GM12874 (cell line): ENCODE data around the gene CABLES1.
A peak's percentile ranks its signal among the peaks of the same experiment; 100 is the strongest.

ENCODE experiments used
- TF ChIP-seq, protein P1 (sequence below): IDR thresholded peaks from 2 replicates; pipeline ENCODE4 v1.5.1; 2011; ENCODE audit warnings: low read depth, mild to moderate bottlenecking, control low read depth, low read length, moderate library complexity; ENCODE audit not compliant: insufficient read depth

CABLES1 gene

DNA sequence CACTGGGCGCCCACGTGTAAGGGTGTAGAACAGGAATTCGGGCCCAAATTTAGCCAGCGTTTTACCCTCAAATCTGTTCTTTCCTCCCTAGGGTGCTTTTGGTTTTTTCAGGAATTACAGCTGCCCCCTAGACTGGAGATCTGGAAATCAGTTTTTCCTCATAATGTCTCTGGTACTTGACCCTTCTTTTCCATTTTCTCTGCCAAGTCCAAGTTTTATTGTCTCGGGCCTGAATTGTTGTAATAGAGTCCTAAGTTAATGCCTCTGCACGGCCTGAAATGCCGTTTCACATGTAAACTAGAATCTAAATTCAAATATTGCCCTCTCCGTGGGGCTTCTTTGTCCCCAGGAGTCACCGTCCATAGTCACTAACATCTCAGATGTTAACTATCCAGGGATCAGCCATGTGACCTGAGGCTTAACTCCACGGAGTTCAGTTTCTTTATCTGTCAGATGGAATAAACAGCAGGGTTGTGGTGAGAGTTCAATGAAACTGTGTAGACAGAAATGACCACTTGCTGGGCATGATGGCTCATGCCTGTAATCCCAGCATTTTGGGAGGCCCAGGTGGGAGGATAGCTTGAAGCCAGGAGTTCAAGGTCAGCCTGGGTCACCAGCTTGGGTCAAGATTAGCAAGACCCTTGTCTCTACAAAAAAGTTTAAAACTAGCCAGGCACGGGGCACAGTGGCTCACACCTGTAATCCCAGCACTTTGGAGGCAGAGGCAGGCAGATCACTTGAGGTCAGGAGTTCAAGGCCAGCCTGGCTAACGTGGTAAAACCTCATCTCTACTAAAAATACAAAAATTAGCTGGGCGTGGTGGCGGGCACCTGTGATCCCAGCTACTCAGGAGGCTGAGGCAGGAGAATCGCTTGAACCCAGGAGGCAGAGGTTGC lies 12.7 kb upstream of the CABLES1 start:
- TF ChIP-seq, protein P1, sequence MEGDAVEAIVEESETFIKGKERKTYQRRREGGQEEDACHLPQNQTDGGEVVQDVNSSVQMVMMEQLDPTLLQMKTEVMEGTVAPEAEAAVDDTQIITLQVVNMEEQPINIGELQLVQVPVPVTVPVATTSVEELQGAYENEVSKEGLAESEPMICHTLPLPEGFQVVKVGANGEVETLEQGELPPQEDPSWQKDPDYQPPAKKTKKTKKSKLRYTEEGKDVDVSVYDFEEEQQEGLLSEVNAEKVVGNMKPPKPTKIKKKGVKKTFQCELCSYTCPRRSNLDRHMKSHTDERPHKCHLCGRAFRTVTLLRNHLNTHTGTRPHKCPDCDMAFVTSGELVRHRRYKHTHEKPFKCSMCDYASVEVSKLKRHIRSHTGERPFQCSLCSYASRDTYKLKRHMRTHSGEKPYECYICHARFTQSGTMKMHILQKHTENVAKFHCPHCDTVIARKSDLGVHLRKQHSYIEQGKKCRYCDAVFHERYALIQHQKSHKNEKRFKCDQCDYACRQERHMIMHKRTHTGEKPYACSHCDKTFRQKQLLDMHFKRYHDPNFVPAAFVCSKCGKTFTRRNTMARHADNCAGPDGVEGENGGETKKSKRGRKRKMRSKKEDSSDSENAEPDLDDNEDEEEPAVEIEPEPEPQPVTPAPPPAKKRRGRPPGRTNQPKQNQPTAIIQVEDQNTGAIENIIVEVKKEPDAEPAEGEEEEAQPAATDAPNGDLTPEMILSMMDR, result no peak

DNA sequence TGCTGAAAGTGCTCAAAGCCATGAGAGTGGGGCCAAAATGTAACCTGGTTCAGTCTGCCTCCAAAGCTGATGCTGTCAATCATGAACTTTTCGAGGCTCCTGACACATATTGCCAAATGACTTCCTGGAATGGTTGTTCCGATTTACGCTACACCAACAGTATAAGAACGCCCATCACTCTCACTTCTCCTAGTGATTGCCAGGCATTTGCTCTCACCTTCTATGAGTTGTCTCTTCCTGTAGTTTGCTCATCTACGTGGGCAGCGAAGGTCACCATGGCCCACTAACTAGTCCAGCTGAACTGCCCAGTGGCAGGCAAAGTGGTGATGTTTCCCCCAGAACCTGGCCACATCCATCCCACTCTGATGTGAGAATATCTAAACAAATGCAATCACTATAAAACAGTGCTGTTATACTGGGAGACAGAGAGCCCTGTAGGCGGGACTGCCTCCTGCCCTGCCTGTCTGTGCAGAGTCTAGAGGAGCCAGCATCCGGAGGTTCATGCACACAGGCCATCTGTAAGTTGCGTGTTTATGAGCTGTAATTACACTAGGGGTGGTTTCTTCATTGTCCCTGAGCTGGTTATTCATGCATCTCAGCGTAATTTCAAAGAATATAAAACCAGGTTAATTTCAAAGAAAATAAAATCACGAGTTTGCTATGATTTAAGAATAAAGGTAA lies 8.8 kb upstream of the CABLES1 start:
- TF ChIP-seq, protein P1, result no peak

DNA sequence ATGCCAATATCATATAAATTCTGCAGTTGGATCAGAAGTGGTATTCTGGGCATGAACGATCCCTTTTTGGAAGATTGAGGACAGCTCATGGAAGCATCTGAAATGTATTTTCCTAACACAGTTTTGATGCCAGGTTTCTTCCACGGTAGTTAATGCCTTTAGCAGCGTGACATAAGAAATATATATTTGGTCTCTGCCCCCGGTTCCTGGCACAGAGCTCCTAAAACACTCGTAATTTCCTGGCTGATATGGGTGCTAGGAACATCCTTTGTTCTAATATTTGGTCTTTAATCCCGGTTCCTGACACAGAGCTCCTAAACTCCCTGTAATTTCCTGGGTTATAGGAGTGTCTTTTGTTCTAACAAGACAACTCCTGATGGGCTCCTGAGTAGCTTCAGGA lies 8.2 kb upstream of the CABLES1 start:
- TF ChIP-seq, protein P1, result no peak

DNA sequence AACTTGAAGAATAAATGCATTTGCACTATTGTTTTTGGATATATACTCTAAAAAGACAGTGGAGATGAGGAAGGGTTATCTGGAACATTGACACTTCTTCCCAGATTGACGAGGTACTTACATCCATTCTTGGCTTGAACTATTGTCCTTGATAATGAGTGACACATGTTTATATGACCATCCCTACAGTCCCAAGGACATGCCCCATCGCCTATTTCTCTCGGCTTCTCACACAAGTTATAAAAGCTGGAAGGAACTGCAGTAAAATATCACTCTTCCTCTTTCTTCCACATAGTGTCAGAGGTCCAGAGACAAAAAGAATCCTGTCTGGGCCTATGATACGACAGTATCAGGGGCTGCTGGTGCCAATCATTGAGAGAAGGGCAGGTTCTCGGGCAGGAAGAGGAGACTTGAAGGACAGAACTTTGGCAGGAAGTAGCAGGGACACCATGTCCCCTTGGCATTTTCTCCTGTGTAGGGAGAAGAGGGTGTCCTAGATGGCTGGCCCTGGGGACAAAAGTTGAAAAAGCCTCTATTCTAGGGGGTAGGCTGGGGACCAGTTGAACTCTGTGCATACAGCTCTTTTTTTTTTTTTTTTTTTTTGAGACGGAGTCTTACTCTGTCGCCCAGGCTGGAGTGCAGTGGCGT lies 5.8 kb upstream of the CABLES1 start:
- TF ChIP-seq, protein P1, result no peak

DNA sequence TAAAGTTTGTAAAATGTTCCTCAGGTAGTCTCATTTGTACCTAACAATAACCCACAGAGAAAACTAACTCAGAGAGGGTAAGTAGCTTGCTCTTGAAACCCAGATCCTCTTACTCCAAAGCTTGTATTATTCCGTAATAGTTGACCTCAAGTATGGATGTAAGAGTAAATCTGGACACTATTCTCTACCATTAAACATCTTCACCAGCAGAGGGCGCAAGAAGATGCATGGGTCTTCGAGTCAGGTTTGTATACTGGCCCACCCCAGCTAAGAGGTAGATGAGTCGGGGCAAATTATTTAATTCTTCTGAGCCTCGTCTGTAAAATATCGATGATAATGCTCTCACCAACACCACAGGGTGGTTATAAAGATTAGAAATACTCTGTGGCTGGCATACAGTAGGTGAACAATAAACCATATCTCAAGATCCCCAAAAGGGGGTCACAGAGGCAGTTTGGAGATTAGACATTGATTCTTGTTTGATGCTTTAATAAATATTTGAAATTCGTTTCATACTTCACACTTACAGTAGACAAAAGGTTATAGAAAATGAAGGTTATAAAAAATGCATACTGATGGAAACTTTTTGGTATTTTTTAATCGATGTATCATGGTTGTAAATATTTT lies 3.5 kb upstream of the CABLES1 start:
- TF ChIP-seq, protein P1, result peak; percentile 56

DNA sequence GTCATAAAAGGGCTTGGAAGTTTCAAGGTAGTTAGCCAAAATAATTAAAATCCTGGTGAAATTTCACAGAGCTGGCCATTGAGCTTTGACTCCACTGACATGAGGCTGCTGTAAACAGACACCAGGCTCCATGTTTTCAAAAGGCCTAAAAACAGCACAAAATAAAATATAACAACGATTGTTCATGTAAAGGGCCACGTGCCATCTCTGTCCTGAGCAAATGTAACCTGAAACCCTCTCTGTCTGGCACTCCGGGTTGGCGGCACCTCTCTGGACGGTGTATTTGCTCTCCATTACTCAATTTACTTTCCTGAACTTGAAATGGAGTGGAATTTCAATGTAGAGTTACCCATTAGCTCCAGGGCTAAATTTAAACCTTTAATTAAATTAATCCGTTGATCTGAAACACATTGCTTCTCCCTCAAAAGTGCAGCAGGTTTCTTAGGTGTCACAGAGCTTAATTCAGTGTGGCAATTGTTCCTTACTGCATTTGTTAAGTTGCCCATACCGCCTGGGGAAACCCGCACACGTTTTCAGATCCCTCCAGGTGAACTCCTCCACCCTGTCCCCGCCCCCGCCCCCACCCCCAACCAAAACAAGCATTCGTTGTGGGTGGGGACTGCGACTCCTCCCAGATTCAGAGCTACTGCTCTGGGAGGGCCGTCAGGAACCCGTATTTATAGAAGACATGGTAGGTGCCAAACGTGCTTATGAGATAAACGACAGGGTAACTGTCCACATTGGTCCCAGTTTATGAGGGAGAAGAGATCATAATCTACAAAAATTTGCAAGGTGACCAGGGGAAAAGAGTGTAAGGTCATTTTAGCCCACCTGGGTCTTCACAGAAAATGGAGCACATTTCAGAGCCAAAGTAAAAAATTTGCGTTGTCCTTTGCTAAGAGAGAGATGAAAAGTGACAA lies 1.2 kb upstream of the CABLES1 start:
- TF ChIP-seq, protein P1, result no peak
